AG10803 (cell line): ENCODE data around the gene SPON1.

Experiments
- DNase-seq: peaks from one replicate; pipeline ENCODE4 v3.0.0; 2010; ENCODE audit warnings: low read depth
- H3K4me3 ChIP-seq: 2 replicates; pipeline ENCODE4 v1.5.1; 2011; ENCODE audit warnings: mild to moderate bottlenecking, low read length, control low read depth
- TF ChIP-seq, protein P1 (sequence below): conservative IDR thresholded peaks from 2 replicates; pipeline ENCODE4 v1.5.1; 2011; ENCODE audit warnings: mild to moderate bottlenecking, low read length, control low read depth, inconsistent platforms

The SPON1 gene

DNA sequence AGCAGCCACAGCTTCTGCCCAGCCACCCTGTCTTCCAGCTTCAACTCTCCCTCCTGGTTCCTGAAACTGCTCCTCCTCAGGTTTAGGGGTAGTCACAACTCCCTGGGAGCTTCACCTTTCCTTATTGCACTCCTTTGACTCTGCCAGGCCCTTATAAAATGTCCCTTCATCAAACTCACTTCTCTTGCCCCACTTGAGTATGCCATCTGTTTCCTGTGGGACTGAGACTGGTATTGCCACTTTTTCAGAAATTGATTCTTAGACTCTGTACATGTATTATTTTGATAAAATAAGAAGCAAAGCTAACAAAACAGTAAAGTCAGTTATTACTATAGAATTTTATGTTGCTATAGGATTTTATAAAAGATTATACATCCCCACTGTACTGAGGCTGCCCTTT is 134.1 kb downstream of the SPON1 start:
- no peak for DNase-seq
- H3K4me3 ChIP-seq, result no peak overlapping the region
- TF ChIP-seq, protein P1, sequence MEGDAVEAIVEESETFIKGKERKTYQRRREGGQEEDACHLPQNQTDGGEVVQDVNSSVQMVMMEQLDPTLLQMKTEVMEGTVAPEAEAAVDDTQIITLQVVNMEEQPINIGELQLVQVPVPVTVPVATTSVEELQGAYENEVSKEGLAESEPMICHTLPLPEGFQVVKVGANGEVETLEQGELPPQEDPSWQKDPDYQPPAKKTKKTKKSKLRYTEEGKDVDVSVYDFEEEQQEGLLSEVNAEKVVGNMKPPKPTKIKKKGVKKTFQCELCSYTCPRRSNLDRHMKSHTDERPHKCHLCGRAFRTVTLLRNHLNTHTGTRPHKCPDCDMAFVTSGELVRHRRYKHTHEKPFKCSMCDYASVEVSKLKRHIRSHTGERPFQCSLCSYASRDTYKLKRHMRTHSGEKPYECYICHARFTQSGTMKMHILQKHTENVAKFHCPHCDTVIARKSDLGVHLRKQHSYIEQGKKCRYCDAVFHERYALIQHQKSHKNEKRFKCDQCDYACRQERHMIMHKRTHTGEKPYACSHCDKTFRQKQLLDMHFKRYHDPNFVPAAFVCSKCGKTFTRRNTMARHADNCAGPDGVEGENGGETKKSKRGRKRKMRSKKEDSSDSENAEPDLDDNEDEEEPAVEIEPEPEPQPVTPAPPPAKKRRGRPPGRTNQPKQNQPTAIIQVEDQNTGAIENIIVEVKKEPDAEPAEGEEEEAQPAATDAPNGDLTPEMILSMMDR, result no peak

DNA sequence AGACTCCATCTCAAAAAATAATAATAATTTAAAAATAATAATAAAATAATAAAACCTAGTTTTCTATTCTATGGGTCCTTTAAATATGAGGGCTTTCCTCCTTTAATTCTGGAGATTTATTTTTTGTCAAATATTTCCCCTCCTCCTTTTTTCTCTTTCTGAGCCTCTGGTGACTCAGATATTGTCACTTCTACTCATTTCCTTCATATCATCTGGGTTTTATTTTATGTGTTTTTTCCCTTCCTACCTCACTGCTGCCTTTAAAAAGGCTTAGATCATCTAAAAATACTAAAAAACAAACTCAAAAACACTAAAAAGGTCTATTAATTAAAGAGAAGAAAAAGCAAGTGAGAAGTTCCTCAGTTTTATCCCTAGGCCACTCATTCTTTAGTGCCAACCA is 138.9 kb downstream of the SPON1 start:
- no peak overlapping the region for H3K4me3 ChIP-seq
- TF ChIP-seq, protein P1, result no peak
- no peak for DNase-seq

DNA sequence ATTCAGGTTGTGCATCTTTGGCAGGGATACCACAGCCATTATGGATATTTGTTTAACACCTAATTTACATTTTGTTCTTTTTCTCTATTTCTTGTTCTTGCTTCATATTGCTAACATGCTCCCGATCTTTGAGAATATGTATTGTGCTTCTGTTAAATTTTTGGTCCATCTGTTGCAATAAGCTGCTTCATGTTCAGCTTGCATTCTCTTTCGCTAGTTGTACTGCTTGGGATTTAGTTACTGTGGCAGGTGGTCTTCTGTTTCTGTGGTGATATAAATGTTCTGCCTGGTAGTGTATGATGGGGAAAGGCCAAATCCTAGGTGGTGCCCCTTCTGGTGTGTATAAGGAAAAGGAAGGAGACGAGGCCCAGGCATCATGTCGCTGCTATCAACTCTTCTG is 140.2 kb downstream of the SPON1 start:
- H3K4me3 ChIP-seq, result no peak overlapping the region
- no peak for DNase-seq
- TF ChIP-seq, protein P1, result no peak

DNA sequence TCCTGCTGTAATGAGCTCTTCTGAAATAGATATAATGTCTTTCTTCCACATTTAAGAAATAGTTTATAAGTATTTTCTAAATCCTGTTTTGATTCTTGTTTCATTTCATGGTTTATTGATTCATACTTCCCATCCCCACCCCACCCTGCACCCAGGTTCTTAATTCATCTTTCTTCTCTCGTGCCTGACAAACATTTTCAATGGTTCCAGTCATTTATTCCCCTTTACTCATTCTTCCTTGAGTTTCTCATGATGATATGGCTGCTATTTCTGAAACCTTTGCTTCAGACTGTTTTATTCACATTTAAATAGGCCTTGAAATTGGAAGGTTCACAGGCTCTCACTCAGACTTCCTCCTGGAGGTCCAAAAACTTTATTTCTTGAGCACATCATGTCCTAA is 142.9 kb downstream of the SPON1 start:
- H3K4me3 ChIP-seq, result no peak overlapping the region
- no peak for DNase-seq
- TF ChIP-seq, protein P1, result no peak

DNA sequence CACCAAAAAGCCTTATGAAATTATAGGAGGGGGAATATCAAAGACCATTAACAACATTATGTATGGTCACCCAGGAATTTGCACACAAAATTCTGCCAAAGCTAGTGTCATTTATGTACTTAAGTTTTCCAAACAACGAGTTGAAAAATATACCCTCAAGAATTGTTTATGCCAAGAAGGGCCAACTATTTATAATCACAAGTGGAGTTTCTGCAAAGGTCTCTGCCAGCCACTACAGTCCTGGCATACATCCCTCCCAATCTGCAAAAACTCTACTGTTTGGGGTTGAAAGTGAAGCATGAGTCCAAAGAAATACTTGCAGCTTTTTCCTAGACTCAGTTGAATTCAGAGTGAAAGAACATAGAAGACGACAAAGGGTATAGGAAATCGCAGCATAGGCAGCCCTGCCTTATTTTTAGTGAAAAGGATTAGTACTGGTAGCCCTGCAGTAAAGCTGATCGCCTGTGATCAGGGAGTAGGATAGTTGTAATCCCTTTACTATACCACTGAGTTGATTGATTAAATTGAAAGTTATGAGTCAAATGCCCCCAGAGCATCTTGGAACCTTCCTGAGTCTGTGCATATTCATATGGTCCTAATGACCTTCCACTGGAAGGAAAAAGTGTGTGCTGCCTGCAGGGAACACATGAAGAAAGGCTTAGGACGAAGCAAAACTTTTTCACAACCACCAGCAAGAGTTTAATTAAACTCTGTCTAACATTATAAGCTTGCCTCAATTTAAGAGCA is 144.0 kb downstream of the SPON1 start:
- TF ChIP-seq, protein P1, result no peak
- H3K4me3 ChIP-seq, result no peak overlapping the region
- no peak for DNase-seq

DNA sequence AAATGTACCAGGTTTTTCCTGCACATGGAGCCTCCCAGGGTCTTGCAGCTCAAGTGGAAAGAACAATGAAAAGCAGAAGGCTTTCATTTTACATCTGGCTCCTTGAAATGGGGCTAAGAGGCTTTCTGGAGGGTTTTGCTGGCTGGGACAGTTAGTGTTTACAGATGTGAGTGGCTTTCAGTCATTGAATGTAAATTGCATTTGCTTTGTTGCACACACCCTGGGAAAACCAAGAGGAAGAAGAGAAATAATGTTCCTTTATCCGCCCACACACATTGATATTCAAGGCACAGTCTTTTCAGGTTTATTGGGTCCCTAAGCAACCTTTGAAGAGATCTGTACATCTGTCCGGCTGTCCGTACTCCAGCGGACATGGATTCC is 144.5 kb downstream of the SPON1 start:
- no peak overlapping the region for H3K4me3 ChIP-seq
- TF ChIP-seq, protein P1, result no peak
- no peak for DNase-seq

DNA sequence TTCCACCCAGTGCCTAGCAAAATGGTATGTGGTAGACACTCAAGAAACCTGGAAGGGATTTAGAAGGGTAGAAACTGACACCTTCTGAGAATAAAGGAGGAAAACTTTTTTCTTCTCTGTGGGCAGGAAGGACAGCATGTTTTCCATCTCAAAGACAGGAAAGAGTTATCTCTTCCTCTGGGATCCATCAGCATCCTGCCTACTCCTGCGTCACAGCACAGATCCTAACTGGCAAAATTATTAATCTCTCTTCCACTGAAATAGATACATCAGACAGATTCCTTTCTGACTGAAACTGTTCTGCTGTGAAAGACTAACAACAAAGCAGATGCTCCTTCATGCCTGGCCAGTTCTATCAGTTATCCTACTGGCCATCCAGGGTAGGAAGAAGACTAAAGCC is 147.2 kb downstream of the SPON1 start:
- TF ChIP-seq, protein P1, result no peak
- no peak overlapping the region for H3K4me3 ChIP-seq
- no peak for DNase-seq
